HepG2 (cell line): Measurements from ENCODE around the gene FAAH2.

Experiments used
- GABPA ChIP-seq, 2 experiments: IDR thresholded peaks; 2 replicates each; pipeline ENCODE4 v1.6.1; 2011 to 2016; ENCODE audit warnings: low read depth in 2 of 2, low read length in 1 of 2, missing biosample characterization in 1 of 2, missing genetic modification characterization in 1 of 2
- HMGXB4 ChIP-seq, 2 experiments: sonication (generic) in 1 of 2; formaldehyde crosslinking in 1 of 2; IDR thresholded peaks; 2 replicates each; pipeline versions ENCODE4 v1.4.0 to v1.6.1; 2018 to 2020; ENCODE audit warnings: missing genetic modification reagents in 2 of 2, borderline replicate concordance in 1 of 2, low read depth in 1 of 2, mild to moderate bottlenecking in 1 of 2, missing biosample characterization in 1 of 2
- MTA1 ChIP-seq: sonication (generic); formaldehyde crosslinking; IDR thresholded peaks from 2 replicates; pipeline ENCODE4 v1.4.0; 2020; ENCODE audit warnings: missing genetic modification reagents, mild to moderate bottlenecking, borderline replicate concordance
- SNRNP70 ChIP-seq: fragments of 200-400 bp; formaldehyde crosslinking; IDR thresholded peaks from 2 replicates; pipeline ENCODE4 v1.6.1; 2017; ENCODE audit warnings: mild to moderate bottlenecking, low read depth, low read length, moderate library complexity
- TAF1 ChIP-seq: sonication (generic); formaldehyde crosslinking; IDR thresholded peaks from 2 replicates; pipeline ENCODE4 v1.4.0; 2020; ENCODE audit warnings: missing genetic modification reagents
- ZNF3 ChIP-seq: IDR thresholded peaks from 2 replicates; pipeline ENCODE4 v1.7.0; 2017; ENCODE audit warnings: inconsistent platforms
- ZNF333 ChIP-seq: sonication (generic); formaldehyde crosslinking; IDR thresholded peaks from 2 replicates; pipeline ENCODE4 v1.4.0; 2020; ENCODE audit warnings: mild to moderate bottlenecking, missing genetic modification reagents, borderline replicate concordance
- ZNF44 ChIP-seq: sonication (generic); formaldehyde crosslinking; IDR thresholded peaks from 2 replicates; pipeline ENCODE4 v1.5.1; 2020; ENCODE audit warnings: mild to moderate bottlenecking, missing genetic modification reagents
- TF ChIP-seq, protein P1 (sequence below): sonication (generic); formaldehyde crosslinking; IDR thresholded peaks from 2 replicates; pipeline ENCODE4 v1.5.0; 2020; ENCODE audit warnings: mild to moderate bottlenecking, missing genetic modification reagents, moderate library complexity

- TF ChIP-seq ZNF333 (CRISPR knock-in tag) (no peak), ZNF3 (CRISPR knock-in tag) (no peak), ZNF44 (CRISPR knock-in tag) (no peak), MTA1 (CRISPR knock-in tag) (no peak), TAF1 (CRISPR knock-in tag) (no peak), GABPA (IDR thresholded peaks at IDR 0.05; ENCODE audit: low read depth, low read length) (no peak), GABPA (CRISPR knock-in tag; IDR thresholded peaks at IDR 0.05; ENCODE audit: low read depth) (no peak), SNRNP70 (no peak), HMGXB4 (CRISPR knock-in tag; IDR thresholded peaks at IDR 0.05; ENCODE audit: borderline replicate concordance in 1 of 2, low read depth in 1 of 2) (no peak)
- TF ChIP-seq, protein P1, sequence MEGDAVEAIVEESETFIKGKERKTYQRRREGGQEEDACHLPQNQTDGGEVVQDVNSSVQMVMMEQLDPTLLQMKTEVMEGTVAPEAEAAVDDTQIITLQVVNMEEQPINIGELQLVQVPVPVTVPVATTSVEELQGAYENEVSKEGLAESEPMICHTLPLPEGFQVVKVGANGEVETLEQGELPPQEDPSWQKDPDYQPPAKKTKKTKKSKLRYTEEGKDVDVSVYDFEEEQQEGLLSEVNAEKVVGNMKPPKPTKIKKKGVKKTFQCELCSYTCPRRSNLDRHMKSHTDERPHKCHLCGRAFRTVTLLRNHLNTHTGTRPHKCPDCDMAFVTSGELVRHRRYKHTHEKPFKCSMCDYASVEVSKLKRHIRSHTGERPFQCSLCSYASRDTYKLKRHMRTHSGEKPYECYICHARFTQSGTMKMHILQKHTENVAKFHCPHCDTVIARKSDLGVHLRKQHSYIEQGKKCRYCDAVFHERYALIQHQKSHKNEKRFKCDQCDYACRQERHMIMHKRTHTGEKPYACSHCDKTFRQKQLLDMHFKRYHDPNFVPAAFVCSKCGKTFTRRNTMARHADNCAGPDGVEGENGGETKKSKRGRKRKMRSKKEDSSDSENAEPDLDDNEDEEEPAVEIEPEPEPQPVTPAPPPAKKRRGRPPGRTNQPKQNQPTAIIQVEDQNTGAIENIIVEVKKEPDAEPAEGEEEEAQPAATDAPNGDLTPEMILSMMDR: no peak
Observed at GRCh38 chrX:57417827-57418226, 131.3 kb downstream of the FAAH2 start.
